ENCODE data around the gene MRPL10.

The MRPL10 gene

GRCh38 chr17:47812146-47812920, 19.0 kb downstream of the MRPL10 start:
- DNase-seq, result no peak

GRCh38 chr17:47811709-47812108, 19.6 kb downstream of the MRPL10 start:
- DNase-seq, result no peak

GRCh38 chr17:47810901-47811635, 20.3 kb downstream of the MRPL10 start:
- DNase-seq, result no peak

GRCh38 chr17:47810200-47810821, 21.0 kb downstream of the MRPL10 start:
- no peak for DNase-seq

- DNase-seq, result no peak
These were observed 22.4 kb downstream of the MRPL10 start for GRCh38 chr17:47808830-47809480.

GRCh38 chr17:47808036-47808829, 23.1 kb downstream of the MRPL10 start:
- no peak for DNase-seq

- DNase-seq, result no peak
These were observed 23.9 kb downstream of the MRPL10 start for GRCh38 chr17:47807421-47807820.

GRCh38 chr17:47806913-47807255, 24.5 kb downstream of the MRPL10 start:
- no peak for DNase-seq

- no peak for DNase-seq
These were observed 25.1 kb downstream of the MRPL10 start for GRCh38 chr17:47806026-47806912.

GRCh38 chr17:47804461-47804860, 26.9 kb downstream of the MRPL10 start:
- no peak for DNase-seq

- DNase-seq, result no peak
These were observed 27.6 kb downstream of the MRPL10 start for GRCh38 chr17:47803751-47804150.

GRCh38 chr17:47803201-47803600, 28.1 kb downstream of the MRPL10 start:
- no peak for DNase-seq

GRCh38 chr17:47802341-47803022, 28.9 kb downstream of the MRPL10 start:
- DNase-seq, result peak; percentile 69

- DNase-seq, result no peak
These were observed 29.4 kb downstream of the MRPL10 start for GRCh38 chr17:47801906-47802305.

GRCh38 chr17:47801176-47801765, 30.1 kb downstream of the MRPL10 start:
- no peak for DNase-seq

- DNase-seq, result no peak
These were observed 30.7 kb downstream of the MRPL10 start for GRCh38 chr17:47800686-47801085.

- DNase-seq, result no peak
These were observed 33.5 kb downstream of the MRPL10 start for GRCh38 chr17:47797797-47798196.

GRCh38 chr17:47792979-47793378, 38.4 kb downstream of the MRPL10 start:
- DNase-seq, result no peak

GRCh38 chr17:47792457-47792856, 38.9 kb downstream of the MRPL10 start:
- DNase-seq, result no peak

- no peak for DNase-seq
These were observed 40.3 kb downstream of the MRPL10 start for GRCh38 chr17:47791025-47791424.
